DMS 273 (cell line): ENCODE measurements around the gene HK2.
A peak's percentile ranks its signal among the peaks of the same experiment; 100 is the strongest.

Experiments
- DNase-seq: peaks from one replicate; lab custom pipeline; 2025; ENCODE audit not compliant: unreplicated experiment; lab: John Stamatoyannopoulos, UW

The HK2 gene

GRCh38 chr2:74856599-74856998 is 22.7 kb downstream of the HK2 start:
- no peak for DNase-seq

DNA sequence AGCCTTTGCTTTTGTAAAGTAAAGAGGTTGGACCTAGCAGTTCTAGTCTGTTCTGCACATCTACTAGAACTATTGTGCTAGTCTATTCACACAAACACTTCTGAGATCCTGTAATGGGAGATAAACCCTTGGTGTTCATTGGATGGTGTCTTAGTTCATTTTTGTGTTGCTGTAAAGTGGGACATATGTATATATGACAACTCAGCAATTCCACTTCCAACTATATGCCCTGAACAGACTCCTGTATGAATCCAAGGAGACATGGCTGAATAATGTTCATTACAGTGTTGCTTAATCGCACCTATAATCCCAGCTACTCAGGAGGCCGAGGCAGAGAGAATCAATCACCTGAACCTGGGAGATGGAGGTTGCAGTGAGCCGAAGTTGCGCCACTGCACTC is 23.3 kb downstream of the HK2 start:
- no peak for DNase-seq

DNA sequence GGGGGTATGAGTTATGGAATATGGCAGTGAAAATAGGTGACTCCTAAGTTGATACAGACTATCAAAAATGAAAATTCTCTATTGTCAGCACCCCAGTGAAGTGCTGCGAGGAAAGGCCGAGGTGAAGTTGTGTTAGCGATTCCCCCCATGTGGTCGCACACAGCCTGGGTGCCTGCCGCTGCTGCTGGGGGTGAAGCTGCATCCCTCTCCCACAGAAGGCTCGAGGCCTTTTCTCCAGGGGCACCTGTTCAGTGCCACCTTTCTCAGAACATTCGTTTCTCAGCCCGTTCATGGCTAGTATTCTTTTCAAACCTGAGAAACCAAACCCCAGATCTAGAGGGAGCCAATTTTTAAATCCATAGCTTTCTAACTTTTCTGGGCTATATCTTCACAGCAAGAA is 23.8 kb downstream of the HK2 start:
- DNase-seq, result no peak

DNA sequence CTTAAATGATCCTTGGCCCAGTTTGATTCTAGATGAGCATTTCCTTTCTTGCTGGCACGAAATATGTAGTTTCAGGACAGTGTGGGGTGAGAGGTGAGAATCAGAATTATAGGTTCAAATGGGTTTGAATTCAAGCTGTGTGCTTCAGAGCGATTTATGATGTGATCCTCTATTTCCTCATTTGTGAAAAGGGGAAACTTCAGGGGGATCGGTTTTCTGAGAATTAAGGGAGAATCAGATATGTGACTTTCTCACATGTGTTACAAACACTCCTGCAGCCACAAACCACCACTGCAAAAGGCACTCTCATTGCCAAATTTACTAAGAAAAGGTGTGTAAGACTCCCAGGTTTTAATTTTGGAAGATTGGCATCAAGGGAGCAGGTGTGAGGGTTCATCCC is 24.4 kb downstream of the HK2 start:
- DNase-seq, result no peak

- no peak for DNase-seq
Measured at GRCh38 chr2:74860079-74860478, 26.2 kb downstream of the HK2 start.

- no peak for DNase-seq
Measured at GRCh38 chr2:74860521-74860920, 26.6 kb downstream of the HK2 start.

DNA sequence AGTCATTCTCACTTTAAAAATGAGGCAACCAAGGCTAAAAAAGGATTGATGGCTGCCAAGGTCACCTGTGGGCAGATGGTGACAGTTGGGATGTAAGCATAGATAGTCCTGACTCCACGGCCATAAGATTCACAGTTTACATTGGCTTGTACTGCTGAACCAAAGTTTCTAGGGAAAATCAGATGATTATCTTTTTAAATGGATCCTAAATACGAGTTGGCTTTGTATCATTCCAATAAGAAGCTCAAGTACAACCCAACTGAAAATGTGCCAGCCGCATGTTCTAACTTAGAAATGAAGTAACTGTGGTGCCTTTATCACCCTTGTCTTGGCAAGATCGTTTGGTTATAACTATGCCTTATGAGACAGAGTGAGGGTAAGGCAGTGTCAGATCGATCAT is 27.6 kb downstream of the HK2 start:
- peak; percentile 30 for DNase-seq

DNA sequence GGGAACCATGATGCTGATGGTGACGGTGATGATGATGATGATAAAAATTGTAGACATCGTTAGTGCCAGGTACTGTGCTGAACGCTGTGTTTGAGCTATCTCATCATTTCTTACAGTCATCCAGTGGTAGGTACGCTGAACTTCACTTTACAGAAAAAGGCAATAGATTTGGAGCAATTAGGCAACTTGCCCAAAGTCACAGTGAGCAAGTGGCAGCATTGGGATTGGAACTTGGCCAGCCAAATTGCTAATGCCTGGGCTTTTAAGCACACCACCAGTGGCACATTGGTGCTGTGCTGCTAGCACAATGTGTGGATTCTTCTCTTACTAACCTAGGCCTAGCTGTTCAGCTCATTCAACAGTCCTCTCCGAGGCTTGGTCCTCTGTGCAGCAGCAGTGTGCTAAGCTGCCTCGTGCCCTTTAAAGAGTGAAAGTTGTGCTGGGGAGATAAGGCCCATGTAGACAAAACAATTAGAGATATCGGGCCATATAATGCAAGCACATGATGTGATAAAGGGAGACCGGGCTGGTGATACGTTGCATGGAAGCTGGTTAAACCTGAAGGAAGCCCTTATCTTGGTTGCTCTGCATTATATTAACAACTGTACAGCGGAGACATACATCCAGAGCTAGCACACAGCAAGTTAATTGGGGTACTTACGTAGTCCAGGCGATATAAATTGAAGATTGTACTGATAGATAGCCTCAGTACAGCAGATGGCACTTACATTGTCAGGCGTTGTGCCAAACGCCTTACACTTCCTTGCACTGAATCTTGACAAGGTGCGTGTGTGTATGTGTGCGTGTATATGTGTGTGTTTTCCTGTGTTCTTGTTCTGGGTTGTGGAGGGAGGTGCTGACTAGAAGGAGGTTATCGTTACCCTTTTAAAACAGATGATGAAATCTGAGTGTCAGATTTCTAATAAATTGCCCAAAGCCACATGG is 28.4 kb downstream of the HK2 start:
- DNase-seq, result peak; percentile 71

DNA sequence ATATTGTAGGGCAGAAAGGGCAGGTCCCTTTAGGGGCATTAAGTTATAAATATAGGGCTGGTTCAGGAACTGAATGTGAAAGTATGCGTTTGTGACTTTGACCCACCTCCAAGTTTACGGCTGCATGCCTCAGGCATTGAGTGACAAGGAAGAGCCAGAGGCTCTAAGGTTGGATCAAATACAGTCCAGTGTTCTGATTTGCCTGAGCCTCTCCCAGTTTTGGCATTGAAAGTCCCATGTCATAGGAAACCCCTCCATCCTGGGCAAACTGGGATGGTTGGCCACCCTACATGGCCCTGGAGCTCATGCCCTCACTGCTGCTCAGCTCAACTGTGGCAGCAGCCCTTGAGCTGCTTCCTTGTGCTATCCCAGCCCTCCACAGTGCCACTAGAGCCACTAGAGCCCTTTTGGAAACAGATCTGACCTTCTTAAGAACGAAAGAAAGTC is 29.9 kb downstream of the HK2 start:
- no peak for DNase-seq

DNA sequence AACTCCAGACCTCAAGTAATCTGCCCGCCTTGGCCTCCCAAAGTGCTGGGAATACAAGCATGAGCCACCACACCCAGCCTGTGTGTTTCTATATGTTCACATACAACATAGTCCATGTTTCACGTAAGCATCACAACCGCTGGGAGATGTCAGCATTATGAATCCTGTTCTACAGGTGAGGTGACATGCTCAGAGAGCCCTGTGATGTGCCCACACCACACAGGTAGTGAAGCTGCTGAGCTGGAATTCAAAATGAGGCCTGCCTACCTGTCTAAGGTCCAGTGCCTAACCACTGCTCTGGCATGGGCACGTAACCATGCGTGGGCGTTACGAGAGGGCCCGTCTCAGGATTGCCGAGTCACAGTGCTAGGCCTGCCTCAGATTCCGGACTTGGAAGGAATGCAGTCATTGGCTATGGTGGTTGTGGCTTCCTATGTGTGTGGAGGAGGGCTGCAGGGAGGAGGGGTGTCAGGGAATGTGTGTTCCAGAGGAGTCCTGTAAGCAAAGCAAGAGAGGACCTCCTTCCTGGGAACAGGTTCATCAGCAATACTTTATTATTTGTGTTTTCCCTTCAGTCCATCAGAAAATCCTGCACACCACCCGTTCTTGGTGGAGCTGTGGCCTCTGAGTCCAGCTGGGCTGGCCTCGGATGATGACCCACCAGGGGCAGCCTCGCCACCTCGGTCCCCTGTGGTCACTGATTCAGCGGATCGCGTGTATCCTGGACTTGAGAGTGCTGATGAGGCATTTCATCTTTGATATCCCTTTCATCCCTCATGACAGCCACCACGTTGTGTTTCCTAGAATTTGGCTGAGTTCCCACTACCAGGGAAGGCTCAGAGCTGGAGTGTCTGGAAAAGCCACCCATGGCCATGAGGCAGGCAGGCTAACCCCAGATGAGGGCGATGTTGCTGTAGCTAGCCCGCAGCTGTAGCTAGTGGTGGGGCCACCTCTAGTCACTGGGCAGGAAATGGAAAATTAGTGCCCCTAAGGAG is 31.1 kb downstream of the HK2 start:
- DNase-seq, result peak; percentile 20

DNA sequence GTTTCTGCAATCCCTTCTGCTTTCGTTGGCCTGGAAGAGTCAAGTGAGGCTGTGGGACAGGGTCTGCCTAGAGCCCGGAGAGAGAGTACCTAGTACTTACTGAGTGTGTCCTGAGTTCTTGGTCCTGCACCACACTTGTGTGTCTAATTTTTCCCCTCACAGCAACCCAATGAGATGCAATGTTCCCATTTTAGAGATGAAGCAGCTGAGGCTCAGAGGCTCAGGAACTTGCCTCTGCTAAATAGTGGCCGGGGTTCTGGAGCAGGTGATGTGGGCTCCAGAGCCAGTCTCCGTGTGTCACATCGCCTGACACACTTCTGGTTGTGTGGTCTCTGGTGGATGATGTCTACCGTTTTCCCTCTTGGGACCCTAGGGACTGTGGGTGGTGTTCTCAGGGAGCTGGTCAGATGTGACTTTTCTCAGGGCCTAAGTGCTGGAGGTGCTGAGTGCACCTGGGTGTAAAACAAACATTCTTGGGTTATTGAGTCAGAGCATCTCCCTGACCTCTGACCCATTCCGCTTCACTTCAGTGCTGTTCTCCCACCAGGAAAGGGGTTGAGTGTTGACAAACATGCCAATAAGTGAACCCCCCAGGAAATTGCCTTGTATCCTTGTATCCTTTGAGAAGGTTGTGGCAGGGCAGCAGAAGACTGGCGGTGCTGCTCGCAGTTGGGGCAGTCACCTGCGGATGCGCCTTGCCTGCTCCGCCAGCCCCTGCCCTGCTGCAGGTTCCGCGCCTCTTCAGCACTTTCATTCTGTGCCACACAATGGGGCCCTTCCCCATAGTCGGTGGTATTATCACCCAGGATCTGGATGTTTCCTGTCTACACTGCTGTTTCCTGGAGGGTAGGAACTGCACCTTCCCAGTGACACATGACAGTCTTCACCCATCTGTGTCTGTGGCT is 32.1 kb downstream of the HK2 start:
- DNase-seq, result no peak

- DNase-seq, result no peak
Measured at GRCh38 chr2:74867841-74868658, 34.1 kb downstream of the HK2 start.

- DNase-seq, result no peak
Measured at GRCh38 chr2:74869517-74869916, 35.6 kb downstream of the HK2 start.

DNA sequence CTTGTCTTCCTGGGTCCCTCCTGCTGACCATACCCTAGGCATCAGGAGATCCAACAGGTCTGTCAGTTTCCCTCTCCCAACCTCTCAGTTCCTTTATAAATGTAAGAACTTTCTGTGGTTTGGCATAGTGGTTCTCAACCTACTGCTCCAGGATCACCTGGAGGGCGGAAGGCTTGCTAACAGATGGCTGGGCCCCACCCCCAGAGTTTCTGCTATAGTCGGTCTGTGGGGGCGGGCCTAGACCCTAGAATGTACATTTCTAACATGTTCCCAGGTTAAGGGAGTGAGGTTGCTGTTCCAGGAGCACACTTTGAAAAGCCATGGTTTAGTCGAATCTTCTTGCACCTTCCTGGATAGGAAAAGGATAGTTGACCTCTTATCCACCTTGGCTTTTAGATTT is 37.0 kb downstream of the HK2 start:
- peak; percentile 29 for DNase-seq

- no peak for DNase-seq
Measured at GRCh38 chr2:74871414-74871813, 37.5 kb downstream of the HK2 start.

DNA sequence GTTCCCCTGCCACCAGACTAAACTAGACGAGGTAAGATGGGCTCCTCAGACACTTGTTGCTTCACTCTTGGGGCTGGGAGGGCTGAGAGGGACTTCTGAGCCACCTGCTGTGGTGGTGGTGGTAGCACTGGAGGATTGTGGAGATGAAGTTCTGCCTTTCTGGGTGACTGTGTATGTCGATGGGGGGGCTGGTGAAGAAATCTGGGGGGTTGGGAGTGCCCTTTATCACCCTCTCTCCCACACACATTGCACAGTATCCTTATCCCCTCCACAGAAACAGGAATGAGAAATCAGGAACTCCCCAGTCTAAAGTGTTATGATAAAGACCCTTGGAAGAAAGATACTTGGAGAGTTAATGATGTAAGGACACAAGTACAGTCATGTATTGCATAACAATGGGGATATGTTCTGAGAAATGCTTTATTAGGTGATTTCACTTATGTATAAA is 38.5 kb downstream of the HK2 start:
- DNase-seq, result no peak

- DNase-seq, result no peak
Measured at GRCh38 chr2:74873012-74873665, 39.2 kb downstream of the HK2 start.

GRCh38 chr2:74873678-74874640 is 40.0 kb downstream of the HK2 start:
- no peak for DNase-seq
